ENCODE data around the gene FHL1.

GRCh38 chrX:136207546-136207945 lies 60.2 kb downstream of the FHL1 start:
- TF ChIP-seq EZH2 (IDR thresholded peaks at IDR 0.05; ENCODE audit: borderline replicate concordance, low read depth, low read length, severe bottlenecking) = no peak
- no peak for TF ChIP-seq CTCF (IDR thresholded peaks at IDR 0.05; ENCODE audit: borderline replicate concordance, extremely low read depth, low read length, poor library complexity, severe bottlenecking)
